Fibroblast of the aortic adventitia (primary cell): Measurements from ENCODE around the gene CMBL. TPM values are rescaled to one million over a fixed set of nuclear protein-coding genes. Genes with fewer than 3 reads are reported as not detected.
"Not testable (repeated sequence)": the region's sequence is repeated elsewhere in the genome, so short reads cannot be mapped to it uniquely, and the experiment has no call there.

ENCODE experiments used
- DNase-seq: peaks from one replicate; pipeline ENCODE4 v3.0.0-alpha.2; 2010; ENCODE audit warnings: low read depth
- H3K4me3 ChIP-seq: 2 replicates; pipeline ENCODE4 v1.5.1; 2011; ENCODE audit warnings: low read depth, mild to moderate bottlenecking, control low read depth, low read length, moderate library complexity
- CTCF ChIP-seq: IDR thresholded peaks from 2 replicates; pipeline ENCODE4 v1.5.1; 2011; ENCODE audit warnings: mild to moderate bottlenecking, low read length, control low read depth, inconsistent platforms; ENCODE audit not compliant: insufficient read depth
- total RNA-seq: library from RNA; depleted of rRNA; stranded (reverse); fragments of >200 nt; gene quantifications from 2 replicates; pipeline ENCODE4 v1.2.3, GENCODE V29; 2012; ENCODE audit warnings: low replicate concordance

The CMBL gene
- total RNA-seq, 1 donor = 12.3 TPM

GRCh38 chr5:10351919-10352318, 44.2 kb upstream of the CMBL start:
- no peak for DNase-seq
- no peak overlapping the region for H3K4me3 ChIP-seq
- TF ChIP-seq CTCF = no peak

- TF ChIP-seq CTCF = no peak
- peak; percentile 64 for DNase-seq
- H3K4me3 ChIP-seq = no peak overlapping the region
Observed at GRCh38 chr5:10351199-10351905, 43.6 kb upstream of the CMBL start.

GRCh38 chr5:10348258-10348657, 40.6 kb upstream of the CMBL start:
- no peak for DNase-seq
- H3K4me3 ChIP-seq = no peak overlapping the region
- TF ChIP-seq CTCF = no peak

- not testable (repeated sequence) for DNase-seq, H3K4me3 ChIP-seq
Observed at GRCh38 chr5:10344461-10345106, 36.9 kb upstream of the CMBL start.

GRCh38 chr5:10343486-10343885, 35.8 kb upstream of the CMBL start:
- DNase-seq = peak; percentile 55
- TF ChIP-seq CTCF = no peak
- H3K4me3 ChIP-seq = no peak overlapping the region

GRCh38 chr5:10339958-10340357, 32.3 kb upstream of the CMBL start:
- no peak overlapping the region for H3K4me3 ChIP-seq
- DNase-seq = no peak
- no peak for TF ChIP-seq CTCF

- no peak overlapping the region for H3K4me3 ChIP-seq
- no peak for TF ChIP-seq CTCF
- no peak for DNase-seq
Observed at GRCh38 chr5:10339058-10339811, 31.5 kb upstream of the CMBL start.
